Hepatocyte (in vitro differentiated cells): ENCODE measurements around the gene IMMP2L.

ENCODE experiments used
- CTCF ChIP-seq: fragments of 200-600 bp; sonication (generic); IDR thresholded peaks from 2 replicates; pipeline ENCODE4 v1.5.1; 2016; ENCODE audit warnings: antibody characterized with exemption, mild to moderate bottlenecking; ENCODE audit not compliant: poor library complexity
- EZH2 ChIP-seq: fragments of 200-600 bp; sonication (generic); IDR thresholded peaks from 2 replicates; pipeline ENCODE4 v1.6.1; 2016; ENCODE audit warnings: antibody characterized with exemption, mild to moderate bottlenecking, borderline replicate concordance
- EZH2phosphoT487 ChIP-seq: fragments of 200-600 bp; sonication (generic); IDR thresholded peaks from one replicate; pipeline ENCODE4 v1.6.1; 2018; ENCODE audit warnings: antibody characterized with exemption, mild to moderate bottlenecking, low read depth, moderate library complexity; ENCODE audit not compliant: unreplicated experiment, severe bottlenecking

- TF ChIP-seq CTCF (no peak), EZH2phosphoT487 (no peak), EZH2 (no peak)
Measured at GRCh38 chr7:111205251-111205650, 357.0 kb downstream of the IMMP2L start.
